Activated T-cell treated with anti-CD3 and anti-CD28 coated beads, Interleukin-2, amount 50 U/mL, for 24 hours (primary cell): Measurements from ENCODE around the gene GPR137.
"Not testable (repeated sequence)": the region's sequence is repeated elsewhere in the genome, so short reads cannot be mapped to it uniquely, and the experiment has no call there.

Experiments used
- DNase-seq: peaks from one replicate; pipeline ENCODE4 v3.0.0-alpha.2; 2020
- H3K27ac Mint-ChIP-seq: 2 replicates; pipeline ENCODE4 v1.8.0; 2020; ENCODE audit warnings: mild to moderate bottlenecking, mixed read lengths
- H3K27me3 Mint-ChIP-seq: 2 replicates; pipeline ENCODE4 v1.8.0; 2020; ENCODE audit warnings: mixed read lengths
- H3K36me3 Mint-ChIP-seq: 2 replicates; pipeline ENCODE4 v1.8.0; 2020; ENCODE audit warnings: low read depth, mixed read lengths
- H3K4me1 Mint-ChIP-seq: 2 replicates; pipeline ENCODE4 v1.8.0; 2020; ENCODE audit warnings: low read depth, mixed read lengths
- H3K4me3 Mint-ChIP-seq: 2 replicates; pipeline ENCODE4 v1.8.0; 2020; ENCODE audit warnings: mild to moderate bottlenecking, moderate library complexity, mixed read lengths
- H3K9me3 Mint-ChIP-seq: 2 replicates; pipeline ENCODE4 v1.8.0; 2020; ENCODE audit warnings: mixed read lengths

The GPR137 gene

DNA sequence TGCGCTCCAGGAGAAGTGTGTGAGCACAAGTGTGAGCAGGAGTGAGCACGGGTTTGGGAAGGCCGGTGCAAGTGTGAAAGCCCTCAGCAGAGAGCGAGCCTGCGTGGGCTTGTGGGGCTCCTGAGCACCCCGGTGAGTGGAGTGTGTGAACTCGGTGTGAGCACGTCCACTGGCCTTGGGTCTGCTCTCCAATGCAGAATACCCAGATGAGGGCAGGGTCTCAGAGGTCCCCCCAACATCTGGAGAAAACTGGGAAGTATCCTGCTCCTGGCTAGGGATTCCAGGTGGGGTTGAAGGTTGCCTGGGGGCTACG lies 20.9 kb downstream of the GPR137 start:
- H3K4me3 Mint-ChIP-seq = peak overlapping the region; percentile 96
- no peaks in the 10 kb centered on the region for H3K9me3 Mint-ChIP-seq
- H3K4me1 Mint-ChIP-seq = peaks cover 39% of the 10 kb centered on the region
- H3K27ac Mint-ChIP-seq = peak overlapping the region; percentile 94
- peaks cover 9% of the 10 kb centered on the region for H3K27me3 Mint-ChIP-seq
- peaks cover 43% of the 10 kb centered on the region for H3K36me3 Mint-ChIP-seq
- DNase-seq = no peak

DNA sequence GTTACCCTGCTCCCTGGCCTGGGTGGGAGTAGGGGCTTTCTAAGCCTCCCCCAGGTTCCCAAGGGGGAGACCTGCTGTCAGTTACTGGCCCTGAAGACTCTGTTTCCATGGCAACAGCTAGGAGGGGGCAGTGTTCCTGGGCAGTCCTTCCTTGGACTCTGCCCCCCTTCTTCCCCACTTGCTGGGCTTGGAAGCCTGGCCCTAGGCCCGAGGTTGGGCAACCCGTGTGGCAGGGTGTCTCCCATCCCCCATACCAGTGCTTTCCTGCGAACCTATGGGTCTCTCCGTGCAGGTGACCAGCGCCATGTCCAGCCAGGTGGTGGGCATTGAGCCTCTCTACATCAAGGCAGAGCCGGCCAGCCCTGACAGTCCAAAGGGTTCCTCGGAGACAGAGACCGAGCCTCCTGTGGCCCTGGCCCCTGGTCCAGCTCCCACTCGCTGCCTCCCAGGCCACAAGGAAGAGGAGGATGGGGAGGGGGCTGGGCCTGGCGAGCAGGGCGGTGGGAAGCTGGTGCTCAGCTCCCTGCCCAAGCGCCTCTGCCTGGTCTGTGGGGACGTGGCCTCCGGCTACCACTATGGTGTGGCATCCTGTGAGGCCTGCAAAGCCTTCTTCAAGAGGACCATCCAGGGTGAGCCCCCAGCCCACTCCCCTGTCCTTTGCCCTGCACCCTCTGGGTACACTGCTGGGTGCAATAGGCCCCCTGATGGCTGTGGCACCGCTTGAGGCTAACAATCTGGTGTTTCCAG lies 21.4 kb downstream of the GPR137 start:
- peaks cover 4% of the 10 kb centered on the region for H3K27me3 Mint-ChIP-seq
- no peaks in the 10 kb centered on the region for H3K9me3 Mint-ChIP-seq
- peak overlapping the region; percentile 94 for H3K27ac Mint-ChIP-seq
- H3K36me3 Mint-ChIP-seq = peaks cover 44% of the 10 kb centered on the region
- peak overlapping the region; percentile 96 for H3K4me3 Mint-ChIP-seq
- peaks cover 39% of the 10 kb centered on the region for H3K4me1 Mint-ChIP-seq
- DNase-seq = no peak

DNA sequence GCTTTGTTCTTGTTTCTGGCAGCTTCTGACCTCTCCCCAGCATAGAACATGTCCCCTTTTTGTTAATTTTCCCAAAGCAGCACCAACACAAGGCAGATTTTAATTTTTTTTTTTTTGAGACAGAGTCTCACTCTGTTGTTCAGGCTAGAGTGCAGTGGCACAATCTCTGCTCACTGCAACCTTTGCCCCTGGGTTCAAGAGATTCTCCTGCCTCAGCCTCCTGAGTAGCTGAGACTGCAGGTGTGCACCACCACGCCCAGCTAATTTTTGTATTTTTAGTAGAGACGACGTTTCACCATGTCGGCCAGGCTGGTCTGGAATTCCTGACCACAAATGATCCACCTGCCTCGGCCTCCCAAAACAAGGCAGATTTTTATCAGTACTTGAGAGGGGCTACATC lies 22.1 kb downstream of the GPR137 start:
- Mint-ChIP-seq H3K36me3 (peaks cover 52% of the 10 kb centered on the region), H3K4me1 (peaks cover 46% of the 10 kb centered on the region), H3K27ac (peak overlapping the region; percentile 63), H3K4me3 (peak overlapping the region; percentile 96)
- not testable (repeated sequence) for DNase-seq, H3K27me3 Mint-ChIP-seq, H3K9me3 Mint-ChIP-seq

DNA sequence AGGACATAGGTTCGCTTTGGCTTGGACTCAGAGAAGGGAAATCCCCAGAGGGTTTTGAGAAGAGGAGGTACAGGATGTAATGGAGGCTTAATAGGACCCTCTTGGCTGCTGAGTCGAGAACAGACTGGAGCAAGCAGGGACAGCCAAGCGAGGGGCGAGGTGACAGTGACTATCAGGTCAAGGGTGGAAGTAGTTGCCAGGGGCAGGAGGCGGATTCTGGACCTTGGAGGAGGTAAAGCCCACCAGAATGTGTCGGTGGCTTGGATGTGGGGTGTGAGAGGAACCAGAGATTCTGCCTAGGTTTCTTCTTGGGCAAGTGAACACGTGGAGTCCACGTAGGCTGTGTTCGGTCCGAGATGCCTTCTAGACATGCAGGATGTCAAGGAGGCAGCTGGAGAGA lies 27.3 kb downstream of the GPR137 start:
- H3K27ac Mint-ChIP-seq = peak overlapping the region; percentile 85
- H3K27me3 Mint-ChIP-seq = no peaks in the 10 kb centered on the region
- no peaks in the 10 kb centered on the region for H3K9me3 Mint-ChIP-seq
- H3K4me3 Mint-ChIP-seq = no peak overlapping the region
- peaks cover 75% of the 10 kb centered on the region for H3K36me3 Mint-ChIP-seq
- DNase-seq = no peak
- H3K4me1 Mint-ChIP-seq = peaks cover 47% of the 10 kb centered on the region

DNA sequence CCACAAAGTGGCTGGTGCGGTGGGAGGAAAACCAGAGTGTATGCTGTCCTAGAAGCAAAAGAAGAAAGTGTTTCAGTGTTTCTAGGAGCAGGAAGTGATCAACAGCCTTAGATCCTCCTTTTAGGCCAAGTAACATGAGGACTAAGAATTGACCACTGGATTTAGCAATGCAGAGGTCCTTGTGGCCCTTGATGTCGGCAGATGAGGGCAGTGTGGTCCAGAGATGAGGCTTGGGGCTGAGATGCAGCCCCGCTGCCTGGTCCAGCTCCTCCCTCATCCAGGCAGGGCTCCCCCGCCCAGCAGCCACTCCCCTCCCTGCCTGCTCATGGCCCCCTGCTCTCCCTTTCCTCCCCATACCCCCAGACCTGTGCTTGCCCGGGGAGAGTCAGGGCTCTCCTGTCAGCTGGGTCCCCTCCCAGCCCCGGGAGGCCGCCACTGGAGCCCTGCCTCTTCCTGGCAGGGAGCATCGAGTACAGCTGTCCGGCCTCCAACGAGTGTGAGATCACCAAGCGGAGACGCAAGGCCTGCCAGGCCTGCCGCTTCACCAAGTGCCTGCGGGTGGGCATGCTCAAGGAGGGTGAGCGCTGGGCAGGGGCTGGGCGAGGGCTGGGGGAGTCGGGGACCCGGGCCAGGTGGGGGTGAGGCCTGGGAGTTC lies 28.0 kb downstream of the GPR137 start:
- Mint-ChIP-seq H3K27ac (peak overlapping the region; percentile 85), H3K27me3 (no peaks in the 10 kb centered on the region), H3K4me1 (peaks cover 47% of the 10 kb centered on the region), H3K36me3 (peaks cover 76% of the 10 kb centered on the region), H3K4me3 (no peak overlapping the region), H3K9me3 (no peaks in the 10 kb centered on the region)
- no peak for DNase-seq

DNA sequence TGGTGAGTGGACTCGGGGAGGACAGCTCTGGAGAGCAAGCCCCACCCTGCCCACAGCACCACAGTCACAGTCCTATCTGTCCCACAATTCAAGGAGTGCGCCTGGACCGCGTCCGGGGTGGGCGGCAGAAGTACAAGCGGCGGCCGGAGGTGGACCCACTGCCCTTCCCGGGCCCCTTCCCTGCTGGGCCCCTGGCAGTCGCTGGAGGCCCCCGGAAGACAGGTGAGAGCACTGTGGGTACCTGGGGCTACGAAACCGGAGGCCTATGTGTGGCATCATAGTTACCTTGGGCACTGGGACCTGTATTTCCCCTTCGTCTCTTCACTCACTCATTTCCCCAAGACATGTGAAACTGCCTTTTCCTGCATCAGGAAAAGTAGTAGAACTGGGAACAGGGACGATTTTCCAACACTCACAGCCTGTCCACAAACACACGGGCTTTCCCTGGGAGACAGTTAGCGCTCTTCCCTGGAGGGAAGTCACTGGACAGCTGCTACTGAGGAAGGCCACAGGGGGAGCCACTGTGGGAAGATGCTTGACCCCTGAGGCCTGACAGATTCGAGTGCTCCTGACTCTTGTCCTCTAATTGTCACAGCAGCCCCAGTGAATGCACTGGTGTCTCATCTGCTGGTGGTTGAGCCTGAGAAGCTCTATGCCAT lies 28.6 kb downstream of the GPR137 start:
- Mint-ChIP-seq H3K4me3 (no peak overlapping the region), H3K4me1 (peaks cover 51% of the 10 kb centered on the region), H3K27ac (peak overlapping the region; percentile 85)

DNA sequence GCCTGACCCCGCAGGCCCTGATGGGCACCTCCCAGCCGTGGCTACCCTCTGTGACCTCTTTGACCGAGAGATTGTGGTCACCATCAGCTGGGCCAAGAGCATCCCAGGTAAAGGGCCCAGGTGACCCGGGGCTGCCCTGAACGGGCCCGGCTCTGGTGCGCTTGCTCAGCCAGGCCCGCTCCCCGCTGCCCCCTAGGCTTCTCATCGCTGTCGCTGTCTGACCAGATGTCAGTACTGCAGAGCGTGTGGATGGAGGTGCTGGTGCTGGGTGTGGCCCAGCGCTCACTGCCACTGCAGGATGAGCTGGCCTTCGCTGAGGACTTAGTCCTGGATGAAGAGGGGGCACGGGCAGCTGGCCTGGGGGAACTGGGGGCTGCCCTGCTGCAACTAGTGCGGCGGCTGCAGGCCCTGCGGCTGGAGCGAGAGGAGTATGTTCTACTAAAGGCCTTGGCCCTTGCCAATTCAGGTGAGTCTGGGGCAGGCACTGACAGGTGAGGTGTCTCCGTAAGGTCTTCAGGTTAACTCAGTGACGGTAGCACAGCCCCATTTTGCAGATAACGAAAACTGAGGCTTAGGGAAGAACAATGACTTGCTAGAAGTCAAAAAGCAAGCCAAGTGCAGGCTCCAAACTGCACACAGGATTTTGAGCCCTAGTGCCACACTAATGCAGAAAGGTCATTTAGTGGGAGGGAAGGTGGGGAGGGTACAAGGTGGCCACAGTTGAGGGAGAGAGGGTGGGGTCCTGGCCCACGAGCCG lies 29.3 kb downstream of the GPR137 start:
- H3K36me3 Mint-ChIP-seq = peaks cover 69% of the 10 kb centered on the region
- H3K27ac Mint-ChIP-seq = peak overlapping the region; percentile 78
- H3K4me3 Mint-ChIP-seq = peak overlapping the region; percentile 27
- H3K27me3 Mint-ChIP-seq = no peaks in the 10 kb centered on the region
- no peaks in the 10 kb centered on the region for H3K9me3 Mint-ChIP-seq
- H3K4me1 Mint-ChIP-seq = peaks cover 53% of the 10 kb centered on the region
- DNase-seq = no peak

More for the DNA sequence above, 28.6 kb downstream of the GPR137 start:
- Mint-ChIP-seq H3K9me3 (no peaks in the 10 kb centered on the region), H3K36me3 (peaks cover 73% of the 10 kb centered on the region), H3K27me3 (no peaks in the 10 kb centered on the region)
- DNase-seq = no peak

DNA sequence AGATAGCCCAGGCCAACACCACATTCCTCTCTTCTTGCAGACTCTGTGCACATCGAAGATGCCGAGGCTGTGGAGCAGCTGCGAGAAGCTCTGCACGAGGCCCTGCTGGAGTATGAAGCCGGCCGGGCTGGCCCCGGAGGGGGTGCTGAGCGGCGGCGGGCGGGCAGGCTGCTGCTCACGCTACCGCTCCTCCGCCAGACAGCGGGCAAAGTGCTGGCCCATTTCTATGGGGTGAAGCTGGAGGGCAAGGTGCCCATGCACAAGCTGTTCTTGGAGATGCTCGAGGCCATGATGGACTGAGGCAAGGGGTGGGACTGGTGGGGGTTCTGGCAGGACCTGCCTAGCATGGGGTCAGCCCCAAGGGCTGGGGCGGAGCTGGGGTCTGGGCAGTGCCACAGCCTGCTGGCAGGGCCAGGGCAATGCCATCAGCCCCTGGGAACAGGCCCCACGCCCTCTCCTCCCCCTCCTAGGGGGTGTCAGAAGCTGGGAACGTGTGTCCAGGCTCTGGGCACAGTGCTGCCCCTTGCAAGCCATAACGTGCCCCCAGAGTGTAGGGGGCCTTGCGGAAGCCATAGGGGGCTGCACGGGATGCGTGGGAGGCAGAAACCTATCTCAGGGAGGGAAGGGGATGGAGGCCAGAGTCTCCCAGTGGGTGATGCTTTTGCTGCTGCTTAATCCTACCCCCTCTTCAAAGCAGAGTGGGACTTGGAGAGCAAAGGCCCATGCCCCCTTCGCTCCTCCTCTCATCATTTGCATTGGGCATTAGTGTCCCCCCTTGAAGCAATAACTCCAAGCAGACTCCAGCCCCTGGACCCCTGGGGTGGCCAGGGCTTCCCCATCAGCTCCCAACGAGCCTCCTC lies 30.2 kb downstream of the GPR137 start:
- peaks cover 49% of the 10 kb centered on the region for H3K4me1 Mint-ChIP-seq

DNA sequence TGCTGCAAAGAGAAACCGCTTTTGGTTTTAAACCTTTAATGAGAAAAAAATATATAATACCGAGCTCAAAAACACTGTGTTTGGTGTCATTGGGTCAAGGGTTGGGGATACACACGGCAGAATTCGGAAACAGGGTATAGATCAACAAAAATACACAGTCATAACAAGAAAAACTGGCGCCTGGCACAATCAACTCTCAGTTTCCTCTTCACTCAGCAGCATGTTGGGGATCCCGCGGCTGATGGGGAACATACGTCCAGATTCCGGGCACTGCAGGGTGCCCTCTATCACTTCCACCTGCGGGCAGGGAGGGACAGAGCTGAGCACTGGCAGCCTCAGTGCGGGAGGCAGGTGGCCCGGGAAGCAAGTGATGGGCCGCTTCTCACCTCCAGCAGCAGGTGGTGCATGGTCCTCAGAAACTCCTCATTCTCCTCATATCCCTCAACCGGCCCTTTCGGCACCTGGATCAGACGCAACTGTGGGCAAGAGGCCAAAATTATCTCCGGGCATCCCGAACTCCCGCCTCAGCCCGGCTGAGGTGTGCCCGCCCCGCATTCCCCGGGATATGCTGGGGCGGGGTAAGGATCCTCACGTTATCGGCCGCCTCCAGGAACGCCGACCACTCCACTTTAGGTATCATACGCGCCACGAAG lies 31.1 kb downstream of the GPR137 start:
- H3K9me3 Mint-ChIP-seq = no peaks in the 10 kb centered on the region
- H3K4me1 Mint-ChIP-seq = peaks cover 49% of the 10 kb centered on the region
- peak overlapping the region; percentile 98 for H3K4me3 Mint-ChIP-seq
- H3K36me3 Mint-ChIP-seq = peaks cover 76% of the 10 kb centered on the region
- no peaks in the 10 kb centered on the region for H3K27me3 Mint-ChIP-seq
- H3K27ac Mint-ChIP-seq = peak overlapping the region; percentile 98
- peak; percentile 72 for DNase-seq

More for the DNA sequence above, 30.2 kb downstream of the GPR137 start:
- H3K9me3 Mint-ChIP-seq, H3K27me3 Mint-ChIP-seq, DNase-seq: not testable (repeated sequence)
- H3K27ac Mint-ChIP-seq = peak overlapping the region; percentile 98
- H3K4me3 Mint-ChIP-seq = peak overlapping the region; percentile 98
- H3K36me3 Mint-ChIP-seq = peaks cover 70% of the 10 kb centered on the region

DNA sequence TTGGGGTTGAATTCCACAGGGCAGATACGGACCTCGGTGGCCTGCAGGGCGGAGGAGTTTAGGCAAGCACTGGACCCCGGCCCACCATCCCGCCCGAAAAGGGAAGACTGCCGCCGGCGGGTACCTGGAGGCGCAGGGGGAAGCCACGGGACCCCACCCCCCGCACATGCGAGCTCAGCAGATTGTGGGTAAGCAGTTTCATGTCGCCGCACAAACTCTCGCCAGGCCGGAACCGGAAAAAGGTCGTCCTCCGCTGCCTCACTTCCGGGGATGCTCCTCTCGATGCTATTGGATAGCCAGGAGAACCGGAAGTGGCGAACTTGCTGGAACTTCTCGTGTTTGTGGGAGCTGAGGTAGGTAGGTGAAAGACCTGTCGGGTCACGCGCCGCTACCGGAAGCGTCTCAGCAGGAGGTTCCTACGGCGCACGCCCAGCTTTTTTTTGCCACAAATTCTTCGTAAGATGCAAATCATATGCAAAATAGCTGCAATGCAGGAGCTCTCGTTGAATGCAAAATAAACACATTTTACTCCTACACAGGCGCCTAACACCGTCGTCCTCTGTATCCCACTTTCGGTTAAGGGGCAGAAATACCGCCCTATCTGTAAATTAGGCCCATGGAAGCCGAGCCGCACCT lies 31.8 kb downstream of the GPR137 start, which contains the start of gene TRMT112:
Gene TRMT112, minus strand, starts transcription at position 235 of the 636 bp plus-strand sequence. Its CDS starts 33 bp downstream, at position 202.
- H3K36me3 Mint-ChIP-seq = peaks cover 75% of the 10 kb centered on the region
- H3K27ac Mint-ChIP-seq = peak within 1 kb of the TSS; percentile 98
- no peaks in the 10 kb centered on the region for H3K27me3 Mint-ChIP-seq
- H3K4me1 Mint-ChIP-seq = peaks cover 47% of the 10 kb centered on the region
- DNase-seq = peak; percentile 93
- no peaks in the 10 kb centered on the region for H3K9me3 Mint-ChIP-seq
- H3K4me3 Mint-ChIP-seq = peak within 1 kb of the TSS; percentile 98

DNA sequence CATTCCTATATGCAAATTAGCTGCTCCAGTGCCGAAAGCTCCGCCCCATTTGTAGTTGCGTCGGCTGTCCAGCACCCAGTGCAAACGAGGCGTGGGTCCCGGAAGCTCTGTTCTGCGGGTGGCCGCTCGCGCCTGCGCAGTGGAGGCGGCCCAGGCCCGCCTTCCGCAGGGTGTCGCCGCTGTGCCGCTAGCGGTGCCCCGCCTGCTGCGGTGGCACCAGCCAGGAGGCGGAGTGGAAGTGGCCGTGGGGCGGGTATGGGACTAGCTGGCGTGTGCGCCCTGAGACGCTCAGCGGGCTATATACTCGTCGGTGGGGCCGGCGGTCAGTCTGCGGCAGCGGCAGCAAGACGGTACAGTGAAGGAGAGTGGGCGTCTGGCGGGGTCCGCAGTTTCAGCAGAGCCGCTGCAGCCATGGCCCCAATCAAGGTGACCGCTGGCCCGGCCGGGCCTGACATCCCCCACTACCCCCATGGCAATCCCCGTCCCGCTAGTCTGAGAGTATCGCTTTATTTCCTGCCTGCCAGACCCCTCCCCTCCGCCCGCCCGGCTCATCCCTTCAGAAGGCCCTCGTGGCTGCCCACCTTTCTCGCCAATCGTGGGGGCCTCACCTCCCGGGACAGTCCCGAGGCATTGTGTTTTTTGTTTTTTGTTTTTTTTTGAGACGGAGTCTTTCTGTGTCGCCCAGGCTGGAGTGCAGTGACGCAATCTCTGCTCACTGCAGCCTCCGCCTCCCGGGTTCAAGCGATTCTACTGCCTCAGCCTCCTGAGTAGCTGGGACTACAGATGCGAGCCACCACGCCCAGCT lies 32.5 kb downstream of the GPR137 start, which contains the start of gene PRDX5:
Gene PRDX5, plus strand, starts transcription at position 161 of the 805 bp plus-strand sequence. Its CDS starts 95 bp downstream, at position 256.
- Mint-ChIP-seq H3K36me3 (peaks cover 68% of the 10 kb centered on the region), H3K4me3 (peak within 1 kb of the TSS; percentile 98), H3K4me1 (peaks cover 39% of the 10 kb centered on the region), H3K27ac (peak within 1 kb of the TSS; percentile 98), H3K9me3 (no peaks in the 10 kb centered on the region), H3K27me3 (no peaks in the 10 kb centered on the region)
- peak; percentile 95 for DNase-seq
